GM12872 (cell line): ENCODE data around the gene SOSTDC1.

Experiments
- CTCF ChIP-seq: IDR thresholded peaks from 3 replicates; pipeline ENCODE4 v1.5.1; 2011; ENCODE audit warnings: low read depth, mild to moderate bottlenecking, low read length, moderate library complexity; ENCODE audit not compliant: insufficient read depth

SOSTDC1 gene

GRCh38 chr7:16502303-16502702 is 36.8 kb upstream of the SOSTDC1 start:
- no peak for TF ChIP-seq CTCF

GRCh38 chr7:16498122-16498521 is 32.6 kb upstream of the SOSTDC1 start:
- TF ChIP-seq CTCF, result no peak

DNA sequence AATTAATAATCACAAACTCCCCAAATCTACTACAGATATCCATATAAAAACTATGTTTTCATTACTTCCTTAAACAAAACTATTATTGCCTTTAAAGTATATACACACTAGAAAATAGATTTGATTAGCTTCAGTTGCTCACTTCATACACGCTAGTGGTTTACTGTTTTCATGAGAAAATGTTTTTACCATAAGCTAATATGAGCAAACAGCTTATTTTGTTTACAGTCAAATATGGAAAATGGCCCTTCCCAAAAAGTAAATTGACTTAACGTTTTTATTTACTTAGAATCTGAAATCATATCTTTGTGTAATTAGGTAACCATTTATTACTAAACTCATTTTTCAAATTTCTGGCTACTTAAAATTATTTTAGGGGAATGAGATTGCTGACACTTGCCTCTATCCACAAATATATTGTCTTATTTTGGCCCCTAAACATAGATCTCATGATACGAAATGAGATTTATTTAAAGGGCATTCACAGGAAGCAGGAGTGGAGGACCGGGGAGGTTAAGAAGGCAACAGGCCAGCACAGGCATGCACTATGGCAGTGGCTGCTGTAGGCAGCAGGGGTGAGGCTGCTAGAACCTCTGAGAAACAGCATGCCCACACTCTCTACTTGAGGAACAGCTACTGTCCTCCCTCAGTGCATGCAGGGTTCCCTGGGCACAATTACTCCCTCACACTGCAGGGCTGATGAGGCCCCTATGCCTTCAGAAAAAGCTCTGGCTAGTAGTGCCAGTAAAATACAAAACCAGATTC is 29.6 kb upstream of the SOSTDC1 start:
- TF ChIP-seq CTCF, result no peak

- no peak for TF ChIP-seq CTCF
These were observed 29.0 kb upstream of the SOSTDC1 start for GRCh38 chr7:16494551-16494950.

- TF ChIP-seq CTCF, result no peak
These were observed 27.7 kb upstream of the SOSTDC1 start for GRCh38 chr7:16493266-16493665.

- no peak for TF ChIP-seq CTCF
These were observed 27.1 kb upstream of the SOSTDC1 start for GRCh38 chr7:16492513-16493062.

- TF ChIP-seq CTCF, result no peak
These were observed 25.6 kb upstream of the SOSTDC1 start for GRCh38 chr7:16491148-16491547.
